HEK293T (cell line): ENCODE results near the gene ZNF804B.

ENCODE experiments used
- BHLHE40 ChIP-seq: fragments of 450-650 bp; IDR thresholded peaks from 2 replicates; pipeline ENCODE4 v1.6.1; 2016; ENCODE audit warnings: mild to moderate bottlenecking, moderate library complexity, borderline replicate concordance
- CTBP1 ChIP-seq: fragments of 450-650 bp; IDR thresholded peaks from 2 replicates; pipeline ENCODE4 v1.6.1; 2016; ENCODE audit warnings: borderline replicate concordance
- ELF4 ChIP-seq: fragments of 450-650 bp; IDR thresholded peaks from 2 replicates; pipeline ENCODE4 v1.6.1; 2017; ENCODE audit warnings: antibody characterized with exemption
- FOXA1 ChIP-seq: fragments of 450-650 bp; IDR thresholded peaks from 2 replicates; pipeline ENCODE4 v1.6.1; 2016; ENCODE audit warnings: mild to moderate bottlenecking
- FOXK2 ChIP-seq: fragments of 450-650 bp; IDR thresholded peaks from 2 replicates; pipeline ENCODE4 v1.6.1; 2016; ENCODE audit warnings: mild to moderate bottlenecking
- FOXM1 ChIP-seq: fragments of 450-650 bp; IDR thresholded peaks from 2 replicates; pipeline ENCODE4 v1.6.1; 2017; ENCODE audit warnings: mild to moderate bottlenecking, borderline replicate concordance
- HDGF ChIP-seq: fragments of 450-650 bp; IDR thresholded peaks from 2 replicates; pipeline ENCODE4 v1.6.1; 2017; ENCODE audit warnings: antibody characterized with exemption, borderline replicate concordance
- L3MBTL2 ChIP-seq: fragments of 450-650 bp; conservative IDR thresholded peaks from 2 replicates; pipeline ENCODE4 v1.6.1; 2016; ENCODE audit warnings: mild to moderate bottlenecking
- LEF1 ChIP-seq: fragments of 450-650 bp; IDR thresholded peaks from 2 replicates; pipeline ENCODE4 v1.6.1; 2017; ENCODE audit warnings: mild to moderate bottlenecking, borderline replicate concordance
- SP1 ChIP-seq: fragments of 450-650 bp; IDR thresholded peaks from 2 replicates; pipeline ENCODE4 v1.6.1; 2017
- SUZ12 ChIP-seq: fragments of 450-650 bp; IDR thresholded peaks from 2 replicates; pipeline ENCODE4 v1.6.1; 2016; ENCODE audit warnings: mild to moderate bottlenecking
- TARDBP ChIP-seq: fragments of 450-650 bp; IDR thresholded peaks from 2 replicates; pipeline ENCODE4 v1.6.1; 2016
- ZNF384 ChIP-seq: fragments of 450-650 bp; IDR thresholded peaks from 2 replicates; pipeline ENCODE4 v1.6.1; 2016

- no peak for TF ChIP-seq BHLHE40
- no peak for TF ChIP-seq FOXM1
- no peak for TF ChIP-seq TARDBP
- TF ChIP-seq L3MBTL2: no peak
- TF ChIP-seq CTBP1: no peak
- TF ChIP-seq SP1: no peak
- no peak for TF ChIP-seq ELF4
- TF ChIP-seq FOXK2: no peak
- TF ChIP-seq LEF1: no peak
- no peak for TF ChIP-seq HDGF
- no peak for TF ChIP-seq FOXA1
- no peak for TF ChIP-seq SUZ12
- TF ChIP-seq ZNF384: no peak
These were observed 318.5 kb downstream of the ZNF804B start for GRCh38 chr7:89077992-89078391.
